Left lung (tissue), 10 donors: ENCODE measurements around the gene NDUFB10. TPM values are rescaled to one million over a fixed set of nuclear protein-coding genes. Genes with fewer than 3 reads are reported as not detected.
A peak's percentile ranks its signal among the peaks of the same experiment; 100 is the strongest.

ENCODE experiments used
- ATAC-seq: fragments of 200-7000 bp; cut with Tn5 transposase; one replicate; pipeline ENCODE4 v1.9.1; 2020; ENCODE audit warnings: moderate library complexity
- DNase-seq, 4 donors: peaks; one replicate each; pipeline ENCODE4 v3.0.0-alpha.2; 2013 to 2020
- H3K27ac ChIP-seq, 2 donors: fragments of 200-600 bp; sonication (generic) in 1 of 2; one replicate each; pipeline versions ENCODE4 v1.5.0 to v1.8.0; 2020 to 2021
- H3K27me3 ChIP-seq, 2 donors: fragments of 200-600 bp; sonication (generic) in 1 of 2; one replicate each; pipeline versions ENCODE4 v1.5.0 to v1.8.0; 2020 to 2021
- H3K36me3 ChIP-seq, 2 donors: fragments of 200-600 bp; sonication (generic) in 1 of 2; one replicate each; pipeline versions ENCODE4 v1.5.0 to v1.8.0; 2020 to 2021
- H3K4me1 ChIP-seq, 2 donors: fragments of 200-600 bp; one replicate each; pipeline ENCODE4 v1.8.0; 2021
- H3K4me3 ChIP-seq, 2 donors: fragments of 200-600 bp; sonication (generic) in 1 of 2; one replicate each; pipeline versions ENCODE4 v1.5.0 to v1.8.0; 2020 to 2021; ENCODE audit warnings: mild to moderate bottlenecking in 1 of 2
- H3K9me3 ChIP-seq, 2 donors: fragments of 200-600 bp; sonication (generic) in 1 of 2; one replicate each; pipeline versions ENCODE4 v1.5.0 to v1.8.0; 2020 to 2021
- CTCF ChIP-seq, 2 donors: fragments of 200-600 bp; sonication (generic) in 1 of 2; IDR thresholded peaks; one replicate each; pipeline versions ENCODE4 v1.5.0 to v1.8.0; 2021; ENCODE audit warnings: antibody characterized with exemption in 2 of 2
- intact Hi-C, 2 donors: fragments of 100-400 bp; cut with DNase I; formaldehyde crosslinking; loops; one replicate each; pipeline versions ENCODE4 v1.11.2 to v1.14.2; 2022
- polyA plus RNA-seq, 6 donors: library from polyadenylated mRNA; unstranded; fragments of 120-200 nt; gene quantifications; one replicate each; pipeline ENCODE4 v1.2.1, GENCODE V29; 2013; ENCODE audit not compliant: insufficient read length in 6 of 6
- total RNA-seq, 2 donors: library from RNA; stranded (reverse); fragmentation: NEBNext Ultra II Directional; extraction: Animal tissue kit (Norgen Biotek cat#: 25700); gene quantifications; one replicate each; pipeline ENCODE4 v1.2.1, GENCODE V29; 2021
- donor health status: DM: no; HTN: yes; CAD: no.
- donor health status: DM: no; HTN: no; CAD: no.

Gene NDUFB10
- total and polyA plus RNA-seq, 8 donors, result 77.6 to 102 (median 93.8) TPM

- Histone ChIP-seq H3K27me3 (no peaks in the 10 kb centered on the region), H3K4me1 (peaks cover 29 to 44% of the 10 kb centered on the region in 2 donors), H3K4me3 (no peak overlapping the region), H3K9me3 (no peaks in the 10 kb centered on the region), H3K36me3 (peaks cover 0 to 5% of the 10 kb centered on the region in 2 donors), H3K27ac (no peak overlapping the region)
- intact Hi-C loops, result no loop called here
- ATAC-seq (no peak), DNase-seq (peak in 1 of 4 donors; percentile 71)
- TF ChIP-seq CTCF (IDR thresholded peaks at IDR 0.05), result no peak
Measured at GRCh38 chr16:1968146-1968953, 9.0 kb downstream of the NDUFB10 start.

- Histone ChIP-seq H3K4me1 (peaks cover 17 to 27% of the 10 kb centered on the region in 2 donors), H3K27ac (peak within 1 kb of the TSS; percentile 84 to 97), H3K4me3 (peak within 1 kb of the TSS; percentile 98 to 99), H3K36me3 (peaks cover 0 to 31% of the 10 kb centered on the region in 2 donors), H3K9me3 (no peaks in the 10 kb centered on the region), H3K27me3 (no peaks in the 10 kb centered on the region)
- intact Hi-C loops, result no loop called here
- DNase-seq, result peak; percentile 92 to 97 (median 95)
- ATAC-seq, result peak; percentile 97
- no peak for TF ChIP-seq CTCF (IDR thresholded peaks at IDR 0.05)
Measured at GRCh38 chr16:1971796-1972489, 12.6 kb downstream of the NDUFB10 start, which contains the start of gene TBL3. Gene TBL3, plus strand, starts transcription at chr16:1972053. Its CDS starts 112 bp downstream, at chr16:1972165.

- intact Hi-C loops, result no loop called here
- Histone ChIP-seq H3K27me3 (peaks cover 0 to 2% of the 10 kb centered on the region in 2 donors), H3K36me3 (peaks cover 0 to 37% of the 10 kb centered on the region in 2 donors), H3K27ac (peak overlapping the region in 1 of 2 donors; percentile 97), H3K4me1 (peaks cover 17 to 25% of the 10 kb centered on the region in 2 donors), H3K9me3 (no peaks in the 10 kb centered on the region), H3K4me3 (peak overlapping the region; percentile 98 to 99)
- DNase-seq (peak in 1 of 4 donors; percentile 76), ATAC-seq (peak; percentile 13)
- TF ChIP-seq CTCF (IDR thresholded peaks at IDR 0.05), result no peak
Measured at GRCh38 chr16:1972490-1972877, 13.1 kb downstream of the NDUFB10 start.

- H3K9me3 ChIP-seq, result no peaks in the 10 kb centered on the region
- ATAC-seq (no peak), DNase-seq (no peak)
- H3K27me3 ChIP-seq, result peaks cover 0 to 13% of the 10 kb centered on the region in 2 donors
- H3K4me1 ChIP-seq, result peaks cover 17 to 25% of the 10 kb centered on the region in 2 donors
- peaks cover 0 to 48% of the 10 kb centered on the region in 2 donors for H3K36me3 ChIP-seq
- no peak overlapping the region for H3K4me3 ChIP-seq
- H3K27ac ChIP-seq, result no peak overlapping the region
- intact Hi-C loops, result no loop called here
- no peak for TF ChIP-seq CTCF (IDR thresholded peaks at IDR 0.05)
Measured at GRCh38 chr16:1973461-1974156, 14.3 kb downstream of the NDUFB10 start.
